Stimulated activated naive B cell treated with anti-CD40 and anti-IgM and Interleukin-4, amounts not matched to agents 10 μg/mL and 1 μg/mL and 100 μg/mL, for 72 hours (primary cell): ENCODE results near the gene USP19.
A peak's percentile ranks its signal among the peaks of the same experiment; 100 is the strongest.

Experiments used
- ATAC-seq, 2 donors: fragments of 150-1000 bp; cut with Tn5 transposase; replicated peaks; 2 replicates each; pipeline ENCODE4 v1.10.0; 2021; ENCODE audit warnings: moderate library complexity in 1 of 2
- DNase-seq: peaks from one replicate; pipeline ENCODE4 v3.0.0; 2021
- H3K27ac Mint-ChIP-seq: one replicate; pipeline ENCODE4 v1.8.0; 2022; ENCODE audit warnings: mild to moderate bottlenecking, mixed read lengths
- H3K27me3 Mint-ChIP-seq, 2 donors: one replicate each; pipeline ENCODE4 v1.8.0; 2022; ENCODE audit warnings: mixed read lengths in 2 of 2
- H3K36me3 Mint-ChIP-seq, 2 donors: one replicate each; pipeline ENCODE4 v1.8.0; 2022; ENCODE audit warnings: mixed read lengths in 2 of 2, mild to moderate bottlenecking in 1 of 2
- H3K4me1 Mint-ChIP-seq, 2 donors: one replicate each; pipeline ENCODE4 v1.8.0; 2022; ENCODE audit warnings: mixed read lengths in 2 of 2, mild to moderate bottlenecking in 1 of 2
- H3K4me3 Mint-ChIP-seq, 2 donors: one replicate each; pipeline ENCODE4 v1.8.0; 2022; ENCODE audit warnings: mild to moderate bottlenecking in 2 of 2, mixed read lengths in 2 of 2, moderate library complexity in 1 of 2
- H3K9me3 Mint-ChIP-seq, 2 donors: one replicate each; pipeline ENCODE4 v1.8.0; 2022; ENCODE audit warnings: mixed read lengths in 2 of 2, mild to moderate bottlenecking in 1 of 2

Gene USP19

DNA sequence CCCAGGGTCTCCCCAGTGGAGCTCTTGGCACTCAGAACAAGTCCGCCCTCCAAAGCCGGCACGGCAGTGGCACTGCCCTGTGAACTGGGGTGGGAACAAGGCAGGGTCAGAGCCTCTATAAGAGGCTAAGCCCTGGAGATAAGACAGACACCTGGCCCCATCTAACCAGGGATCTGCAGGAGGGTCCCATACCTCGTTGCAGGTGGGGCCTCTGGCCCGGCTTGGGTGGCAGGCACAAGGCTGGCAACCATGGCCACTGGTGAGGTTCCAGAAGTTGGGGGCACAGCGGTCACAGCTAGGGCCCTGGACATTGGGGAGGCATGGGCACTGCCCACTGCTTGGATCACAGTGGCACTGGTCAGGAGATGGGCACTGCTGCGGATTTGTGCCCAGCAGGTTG is 3.6 kb upstream of the USP19 start:
- H3K27ac Mint-ChIP-seq, result no peak overlapping the region
- H3K4me3 Mint-ChIP-seq, result no peak overlapping the region
- H3K36me3 Mint-ChIP-seq, result peaks cover under 1 to 1% of the 10 kb centered on the region in 2 donors
- H3K4me1 Mint-ChIP-seq, result peaks cover 8 to 18% of the 10 kb centered on the region in 2 donors
- no peak for DNase-seq
- ATAC-seq, result no peak
- H3K27me3 Mint-ChIP-seq, result no peaks in the 10 kb centered on the region
- H3K9me3 Mint-ChIP-seq, result no peaks in the 10 kb centered on the region

- H3K27me3 Mint-ChIP-seq, result no peaks in the 10 kb centered on the region
- no peak for DNase-seq
- H3K4me1 Mint-ChIP-seq, result peaks cover 10 to 23% of the 10 kb centered on the region in 2 donors
- H3K27ac Mint-ChIP-seq, result no peak overlapping the region
- peaks cover 4 to 6% of the 10 kb centered on the region in 2 donors for H3K36me3 Mint-ChIP-seq
- no peak overlapping the region for H3K4me3 Mint-ChIP-seq
- no peaks in the 10 kb centered on the region for H3K9me3 Mint-ChIP-seq
- ATAC-seq, result no peak
Observed at GRCh38 chr3:49123687-49124086, 3.1 kb upstream of the USP19 start.

- Mint-ChIP-seq H3K27ac (no peak overlapping the region), H3K27me3 (no peaks in the 10 kb centered on the region), H3K36me3 (peaks cover 4 to 6% of the 10 kb centered on the region in 2 donors), H3K4me1 (peaks cover 10 to 23% of the 10 kb centered on the region in 2 donors), H3K4me3 (no peak overlapping the region), H3K9me3 (no peaks in the 10 kb centered on the region)
- DNase-seq (no peak), ATAC-seq (no peak)
Observed at GRCh38 chr3:49122886-49123545, 2.4 kb upstream of the USP19 start.

DNA sequence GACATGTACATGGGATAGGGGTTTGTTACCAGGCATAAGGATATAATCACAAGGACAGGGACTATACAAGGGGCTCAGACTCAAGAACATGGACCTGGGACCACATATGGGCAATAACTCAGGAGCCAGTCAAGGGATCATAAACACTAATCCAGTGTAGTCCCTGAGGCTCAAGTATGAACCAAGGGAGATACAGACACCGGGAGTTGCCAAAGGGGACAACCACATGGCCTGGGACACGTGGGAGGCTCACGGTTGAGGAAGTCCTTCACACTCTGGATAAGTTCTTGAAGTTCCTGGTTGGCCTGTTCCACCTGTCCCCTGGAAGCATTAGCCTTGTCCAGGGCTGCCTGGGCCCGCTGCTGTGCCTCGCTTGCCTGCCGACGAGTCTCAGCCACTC is 1.8 kb upstream of the USP19 start:
- Mint-ChIP-seq H3K27me3 (no peaks in the 10 kb centered on the region), H3K27ac (no peak overlapping the region), H3K4me3 (no peak overlapping the region), H3K9me3 (no peaks in the 10 kb centered on the region), H3K36me3 (peaks cover 8 to 10% of the 10 kb centered on the region in 2 donors), H3K4me1 (peaks cover 10 to 23% of the 10 kb centered on the region in 2 donors)
- DNase-seq (no peak), ATAC-seq (no peak)

- Mint-ChIP-seq H3K27me3 (no peaks in the 10 kb centered on the region), H3K9me3 (no peaks in the 10 kb centered on the region), H3K36me3 (peaks cover 10% of the 10 kb centered on the region in 2 donors), H3K4me1 (peaks cover 10 to 23% of the 10 kb centered on the region in 2 donors), H3K27ac (peak overlapping the region; percentile 94), H3K4me3 (peak overlapping the region; percentile 39 to 88)
- DNase-seq (no peak), ATAC-seq (no peak)
Observed at GRCh38 chr3:49122022-49122421, 1.4 kb upstream of the USP19 start.

GRCh38 chr3:49121132-49121736 is 611 bp upstream of the USP19 start:
- Mint-ChIP-seq H3K9me3 (no peaks in the 10 kb centered on the region), H3K27me3 (no peaks in the 10 kb centered on the region), H3K27ac (peak overlapping the region; percentile 94), H3K4me3 (peak overlapping the region; percentile 86 to 88), H3K4me1 (peaks cover 10 to 23% of the 10 kb centered on the region in 2 donors), H3K36me3 (peaks cover 16% of the 10 kb centered on the region in 2 donors)
- ATAC-seq (no peak), DNase-seq (no peak)

GRCh38 chr3:49120096-49120437 is 556 bp downstream of the USP19 start:
- H3K27ac Mint-ChIP-seq, result peak overlapping the region; percentile 94
- H3K4me1 Mint-ChIP-seq, result peaks cover 13 to 23% of the 10 kb centered on the region in 2 donors
- no peaks in the 10 kb centered on the region for H3K9me3 Mint-ChIP-seq
- peaks cover 28% of the 10 kb centered on the region in 2 donors for H3K36me3 Mint-ChIP-seq
- H3K27me3 Mint-ChIP-seq, result no peaks in the 10 kb centered on the region
- no peak for DNase-seq
- H3K4me3 Mint-ChIP-seq, result peak overlapping the region; percentile 86 to 88
- peak; percentile 45 to 50 for ATAC-seq

- Mint-ChIP-seq H3K36me3 (peaks cover 29 to 31% of the 10 kb centered on the region in 2 donors), H3K4me3 (peak overlapping the region; percentile 86 to 88), H3K27ac (no peak overlapping the region), H3K4me1 (peaks cover 13 to 23% of the 10 kb centered on the region in 2 donors), H3K9me3 (no peaks in the 10 kb centered on the region), H3K27me3 (no peaks in the 10 kb centered on the region)
- DNase-seq (no peak), ATAC-seq (no peak)
Observed at GRCh38 chr3:49119439-49119838, 1.2 kb downstream of the USP19 start.

- Mint-ChIP-seq H3K27ac (no peak overlapping the region), H3K4me3 (peak overlapping the region in 1 of 2 donors; percentile 86), H3K4me1 (peaks cover 13 to 23% of the 10 kb centered on the region in 2 donors), H3K27me3 (no peaks in the 10 kb centered on the region), H3K36me3 (peaks cover 29 to 31% of the 10 kb centered on the region in 2 donors), H3K9me3 (no peaks in the 10 kb centered on the region)
- no peak for DNase-seq
- ATAC-seq, result no peak
Observed at GRCh38 chr3:49119036-49119435, 1.6 kb downstream of the USP19 start.

GRCh38 chr3:49112262-49112661 is 8.4 kb downstream of the USP19 start:
- DNase-seq (no peak), ATAC-seq (no peak)
- Mint-ChIP-seq H3K36me3 (peaks cover 51 to 58% of the 10 kb centered on the region in 2 donors), H3K9me3 (no peaks in the 10 kb centered on the region), H3K4me3 (no peak overlapping the region), H3K27me3 (no peaks in the 10 kb centered on the region), H3K27ac (no peak overlapping the region), H3K4me1 (peaks cover 0 to 3% of the 10 kb centered on the region in 2 donors)

- ATAC-seq (no peak), DNase-seq (no peak)
- no peaks in the 10 kb centered on the region for H3K9me3 Mint-ChIP-seq
- no peak overlapping the region for H3K27ac Mint-ChIP-seq
- H3K4me1 Mint-ChIP-seq, result peaks cover 0 to 3% of the 10 kb centered on the region in 2 donors
- H3K36me3 Mint-ChIP-seq, result peaks cover 48 to 54% of the 10 kb centered on the region in 2 donors
- no peaks in the 10 kb centered on the region for H3K27me3 Mint-ChIP-seq
- no peak overlapping the region for H3K4me3 Mint-ChIP-seq
Observed at GRCh38 chr3:49111347-49111746, 9.3 kb downstream of the USP19 start.

GRCh38 chr3:49110780-49111179 is 9.8 kb downstream of the USP19 start:
- Mint-ChIP-seq H3K4me3 (no peak overlapping the region), H3K36me3 (peaks cover 42 to 49% of the 10 kb centered on the region in 2 donors), H3K4me1 (peaks cover 3 to 6% of the 10 kb centered on the region in 2 donors), H3K27ac (peak overlapping the region; percentile 71), H3K9me3 (no peaks in the 10 kb centered on the region), H3K27me3 (no peaks in the 10 kb centered on the region)
- DNase-seq, result no peak
- no peak for ATAC-seq

- Mint-ChIP-seq H3K36me3 (peaks cover 35 to 46% of the 10 kb centered on the region in 2 donors), H3K4me3 (no peak overlapping the region), H3K9me3 (no peaks in the 10 kb centered on the region), H3K27me3 (no peaks in the 10 kb centered on the region), H3K27ac (peak overlapping the region; percentile 51), H3K4me1 (peaks cover 17 to 20% of the 10 kb centered on the region in 2 donors)
- ATAC-seq, result no peak
- no peak for DNase-seq
Observed at GRCh38 chr3:49108346-49108745, 12.3 kb downstream of the USP19 start.

DNA sequence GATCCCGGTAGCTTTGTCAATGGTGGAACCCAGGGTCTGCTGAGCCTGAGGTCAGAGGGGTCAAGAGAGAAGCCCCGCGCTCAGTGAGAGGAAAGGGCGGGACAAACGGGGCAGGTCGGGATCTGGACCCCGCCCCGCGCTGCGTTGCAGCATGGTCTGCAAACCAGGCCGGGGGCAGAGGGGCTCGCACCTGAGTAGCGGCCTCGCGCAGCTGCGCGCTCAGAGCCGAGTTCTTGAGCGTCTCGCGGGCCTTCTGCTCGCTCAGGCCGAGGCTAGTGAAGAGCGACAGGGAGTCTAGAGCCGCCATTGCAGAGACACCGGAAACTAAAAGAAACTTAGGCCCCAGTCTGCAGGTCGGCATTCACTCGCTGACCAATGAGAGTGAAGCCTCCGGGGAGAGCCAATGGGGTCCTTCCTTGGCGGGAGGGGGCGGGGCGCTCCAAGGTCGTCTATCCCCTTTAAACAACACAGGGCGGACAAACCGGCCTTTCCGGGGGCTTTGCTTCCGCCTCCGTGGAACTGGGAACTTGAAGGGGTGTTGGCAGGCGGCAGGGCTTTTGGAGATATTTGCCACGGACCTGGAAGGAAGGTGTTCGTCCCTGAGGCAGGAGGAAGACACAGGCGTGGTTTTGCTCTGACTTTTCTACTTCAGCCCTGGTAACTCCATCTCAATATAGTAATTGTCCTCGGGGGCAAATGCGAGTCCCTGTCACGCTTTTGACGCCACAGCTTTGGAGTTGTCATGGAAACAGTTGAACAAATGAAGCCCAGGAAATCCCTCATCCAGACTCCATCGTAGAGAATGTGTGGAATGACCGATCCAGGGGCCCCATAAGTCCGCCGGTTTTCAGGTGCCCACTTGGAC is 16.0 kb downstream of the USP19 start, which contains the start of gene QARS1:
Gene QARS1 (minus strand): TSS at position 331 of the 865 bp plus-strand sequence. CDS start 24 bp downstream, at position 307.
- Mint-ChIP-seq H3K27ac (peak within 1 kb of the TSS; percentile 93), H3K9me3 (no peaks in the 10 kb centered on the region), H3K4me1 (peaks cover 20 to 28% of the 10 kb centered on the region in 2 donors), H3K36me3 (peaks cover 40 to 55% of the 10 kb centered on the region in 2 donors), H3K27me3 (no peaks in the 10 kb centered on the region), H3K4me3 (peak within 1 kb of the TSS; percentile 92 to 93)
- peak; percentile 85 for DNase-seq
- ATAC-seq, result peak; percentile 98 to 99
